ENCODE results near the gene RNF213. TPM values are rescaled to one million over a fixed set of nuclear protein-coding genes. Genes with fewer than 3 reads are reported as not detected.

The RNF213 gene
- total and polyA plus RNA-seq, 10 of the 15 experiments (the other 5 are each of a cell fraction or from before 2014, with no cell fraction given), result 18.6 to 145 (median 65.8) TPM

GRCh38 chr17:80393241-80393890 lies 132.7 kb downstream of the RNF213 start:
- Histone ChIP-seq H3K4me3 (no peak overlapping the region), H3K9ac (ENCODE audit: control insufficient read depth, insufficient read depth, low read length) (no peak overlapping the region), H3K4me2 (ENCODE audit: control insufficient read depth, insufficient read depth) (no peak overlapping the region), H3K27me3 (replicated peaks in 1 of 2; ENCODE audit: control insufficient read depth in 2 of 2, insufficient read depth in 2 of 2, low read length in 1 of 2) (no peaks in the 10 kb centered on the region), H3K27ac (ENCODE audit: control insufficient read depth, insufficient read depth) (no peak overlapping the region), H2AFZ (ENCODE audit: control insufficient read depth, low read depth, low read length) (no peak overlapping the region), H3K9me3 (replicated peaks; ENCODE audit: control insufficient read depth, insufficient read depth, low read length) (no peaks in the 10 kb centered on the region), H4K20me1 (ENCODE audit: control insufficient read depth, insufficient read depth) (0 out of 2 replicates have a peak, but pooled peaks cover 3% of the 10 kb centered on the region), H3K79me2 (ENCODE audit: control insufficient read depth, insufficient read depth, low read length) (no peaks in the 10 kb centered on the region), H3K36me3 (ENCODE audit: control insufficient read depth in 2 of 2, insufficient read depth in 2 of 2, low read length in 1 of 2) (peaks cover 26 to 52% of the 10 kb centered on the region in 2 experiments), H3K4me1 (ENCODE audit: control insufficient read depth, insufficient read depth, low read length) (no peaks in the 10 kb centered on the region)
- FAIRE-seq, result no peak
- ChIA-PET RAD21 (ENCODE audit: unreplicated experiment) (no interaction called here), SMC1A (ENCODE audit: uncharacterized antibody, unreplicated experiment) (interaction anchor here (1.1 kb wide), 1 partner anchor 16 kb away, joined by 3 read pairs; no protein-coding TSS in a partner anchor), CTCF (interaction anchor here (0.6 kb wide), 1 partner anchor 203 kb away, joined by 4 read pairs; no protein-coding TSS in a partner anchor), POLR2A (no interaction called here)
- no peak for DNase-seq (ENCODE audit: low read depth, low spot score)
- intact Hi-C loops (cut with micrococcal nuclease; ENCODE audit: unreplicated experiment) (no loop called here), in situ Hi-C loops (cut with MboI) (no loop called here)
- no peak for ATAC-seq
- 92% methylated on average over 15 of the region's 15 CpGs for WGBS (ENCODE audit: insufficient coverage, insufficient replicate concordance, low lambda C conversion rate, missing lambda C conversion rate)
- no TSS peak for BruUV-seq (replicated peaks)
- TF ChIP-seq POLR2A (IDR thresholded peaks at IDR 0.05; ENCODE audit: low read depth, low read length) (no peak), GABPA (IDR thresholded peaks at IDR 0.05; ENCODE audit: low read depth) (no peak), ZNF24 (IDR thresholded peaks at IDR 0.05) (no peak), HDGF (IDR thresholded peaks at IDR 0.05) (no peak)

GRCh38 chr17:80393961-80394360 lies 133.3 kb downstream of the RNF213 start:
- WGBS (ENCODE audit: insufficient coverage, insufficient replicate concordance, low lambda C conversion rate, missing lambda C conversion rate), result 86% methylated on average over 4 of the region's 4 CpGs
- CTCF ChIA-PET, result no interaction called here
- POLR2A ChIA-PET, result no interaction called here

More at GRCh38 chr17:80393961-80394360, 133.3 kb downstream of the RNF213 start:
- Histone ChIP-seq H3K27me3 (replicated peaks in 1 of 2; ENCODE audit: control insufficient read depth in 2 of 2, insufficient read depth in 2 of 2, low read length in 1 of 2) (no peaks in the 10 kb centered on the region), H3K9me3 (replicated peaks; ENCODE audit: control insufficient read depth, insufficient read depth, low read length) (no peaks in the 10 kb centered on the region), H3K4me2 (ENCODE audit: control insufficient read depth, insufficient read depth) (no peak overlapping the region), H4K20me1 (ENCODE audit: control insufficient read depth, insufficient read depth) (0 out of 2 replicates have a peak, but pooled peaks cover 3% of the 10 kb centered on the region), H3K36me3 (ENCODE audit: control insufficient read depth in 2 of 2, insufficient read depth in 2 of 2, low read length in 1 of 2) (peaks cover 21 to 47% of the 10 kb centered on the region in 2 experiments), H3K9ac (ENCODE audit: control insufficient read depth, insufficient read depth, low read length) (no peak overlapping the region), H3K27ac (ENCODE audit: control insufficient read depth, insufficient read depth) (no peak overlapping the region), H3K79me2 (ENCODE audit: control insufficient read depth, insufficient read depth, low read length) (no peaks in the 10 kb centered on the region), H3K4me1 (ENCODE audit: control insufficient read depth, insufficient read depth, low read length) (no peaks in the 10 kb centered on the region), H3K4me3 (no peak overlapping the region), H2AFZ (ENCODE audit: control insufficient read depth, low read depth, low read length) (no peak overlapping the region)
- no TSS peak for BruUV-seq (replicated peaks)
- DNase-seq (ENCODE audit: low read depth, low spot score), result no peak
- in situ Hi-C loops (cut with MboI), result no loop called here
- no peak for FAIRE-seq
- no peak for ATAC-seq
- TF ChIP-seq RAD21 (IDR thresholded peaks at IDR 0.05; ENCODE audit: insufficient read depth, low read depth, low read length) (no peak), RFX5 (IDR thresholded peaks at IDR 0.05; ENCODE audit: low read depth, low read length) (no peak), TAF1 (IDR thresholded peaks at IDR 0.05; ENCODE audit: borderline replicate concordance, low read depth, low read length) (no peak), FOXM1 (IDR thresholded peaks at IDR 0.05; ENCODE audit: low read depth, low read length) (no peak), CTCF (IDR thresholded peaks at IDR 0.05 in 2 of 3, conservative IDR thresholded peaks at IDR 0.05 in 1 of 3; ENCODE audit: control insufficient read depth in 2 of 3, extremely low read depth in 1 of 3, insufficient read depth in 1 of 3, low read depth in 3 of 3, low read length in 3 of 3) (no peak), RBBP5 (conservative IDR thresholded peaks at IDR 0.05) (no peak), POU2F2 (IDR thresholded peaks at IDR 0.05; ENCODE audit: borderline replicate concordance, low read depth, low read length) (no peak), CEBPB (IDR thresholded peaks at IDR 0.05; ENCODE audit: borderline replicate concordance in 1 of 2, low read depth in 2 of 2, low read length in 2 of 2) (no peak), BRCA1 (IDR thresholded peaks at IDR 0.05; ENCODE audit: low read depth, low read length) (no peak), SPI1 (IDR thresholded peaks at IDR 0.05; ENCODE audit: borderline replicate concordance, insufficient read depth, low read depth, low read length) (no peak), BACH1 (IDR thresholded peaks at IDR 0.05; ENCODE audit: borderline replicate concordance) (no peak)
- ChIA-PET RAD21 (ENCODE audit: unreplicated experiment) (no interaction called here), SMC1A (ENCODE audit: uncharacterized antibody, unreplicated experiment) (interaction anchor here (1.1 kb wide), 1 partner anchor 15 kb away, joined by 3 read pairs; no protein-coding TSS in a partner anchor)
- intact Hi-C loops (cut with micrococcal nuclease; ENCODE audit: unreplicated experiment), result no loop called here

All from GM12878 (cell line).